WTC11 (cell line): ENCODE measurements around the gene PLIN4. TPM values are rescaled to one million over a fixed set of nuclear protein-coding genes. Genes with fewer than 3 reads are reported as not detected.
A peak's percentile ranks its signal among the peaks of the same experiment; 100 is the strongest.

Source experiments
- ATAC-seq: fragments of 200-7000 bp; cut with Tn5 transposase; 2 replicates; pipeline ENCODE4 v1.10.0; 2021; ENCODE audit warnings: mild to moderate bottlenecking, moderate library complexity
- CTCF ChIA-PET: fragments of 300-600 bp; sonication (Branson Sonifier 250); formaldehyde crosslinking; loops from one replicate; lab custom pipeline; 2021; ENCODE audit warnings: antibody characterized with exemption; lab: Charles Lee
- POLR2A ChIA-PET: fragments of 350-600 bp; sonication (Branson Sonifier 250); formaldehyde crosslinking; loops from one replicate; lab custom pipeline; 2021; ENCODE audit warnings: antibody characterized with exemption; lab: Charles Lee
- DNase-seq: peaks from one replicate; pipeline ENCODE4 v3.0.0; 2021; ENCODE audit warnings: low spot score
- H3K27ac Mint-ChIP-seq: 2 replicates; pipeline ENCODE4 v1.8.0; 2021; ENCODE audit warnings: mixed read lengths
- H3K27me3 Mint-ChIP-seq: 2 replicates; pipeline ENCODE4 v1.8.0; 2021; ENCODE audit warnings: low read depth, mild to moderate bottlenecking, moderate library complexity, mixed read lengths
- H3K36me3 Mint-ChIP-seq: 2 replicates; pipeline ENCODE4 v1.8.0; 2021; ENCODE audit warnings: mixed read lengths
- H3K4me1 Mint-ChIP-seq: 2 replicates; pipeline ENCODE4 v1.8.0; 2022; ENCODE audit warnings: mixed read lengths
- H3K4me3 Mint-ChIP-seq: 2 replicates; pipeline ENCODE4 v1.8.0; 2021; ENCODE audit warnings: mild to moderate bottlenecking, moderate library complexity, mixed read lengths
- H3K9me3 Mint-ChIP-seq: 2 replicates; pipeline ENCODE4 v1.8.0; 2021; ENCODE audit warnings: mixed read lengths
- ELF4 ChIP-seq: sonication (generic); formaldehyde crosslinking; IDR thresholded peaks from 2 replicates; pipeline ENCODE4 v1.8.1; 2022; ENCODE audit warnings: low read depth, mild to moderate bottlenecking, moderate library complexity, missing genetic modification reagents
- FOXK1 ChIP-seq: sonication (generic); formaldehyde crosslinking; IDR thresholded peaks from 2 replicates; pipeline ENCODE4 v1.8.0; 2022; ENCODE audit warnings: mild to moderate bottlenecking, moderate library complexity, missing genetic modification reagents
- GABPB1 ChIP-seq: sonication (generic); formaldehyde crosslinking; IDR thresholded peaks from 2 replicates; pipeline ENCODE4 v1.8.1; 2023; ENCODE audit warnings: mild to moderate bottlenecking, missing genetic modification reagents
- GRHL2 ChIP-seq: fragments of 250-450 bp; sonication (Bioruptor Pico); IDR thresholded peaks from 2 replicates; pipeline ENCODE4 v1.8.0; 2022; ENCODE audit warnings: mild to moderate bottlenecking, moderate library complexity; ENCODE audit not compliant: insufficient replicate concordance, severe bottlenecking
- IRF1 ChIP-seq: sonication (generic); formaldehyde crosslinking; IDR thresholded peaks from 2 replicates; pipeline ENCODE4 v1.8.0; 2023; ENCODE audit warnings: missing genetic modification reagents
- IRF2 ChIP-seq: sonication (generic); formaldehyde crosslinking; IDR thresholded peaks from 2 replicates; pipeline ENCODE4 v1.8.0; 2022; ENCODE audit warnings: low read depth, missing genetic modification reagents, borderline replicate concordance
- MLX ChIP-seq: sonication (generic); formaldehyde crosslinking; IDR thresholded peaks from 2 replicates; pipeline ENCODE4 v1.8.1; 2023; ENCODE audit warnings: mild to moderate bottlenecking, missing genetic modification reagents, moderate library complexity
- NFYB ChIP-seq: sonication (generic); formaldehyde crosslinking; conservative IDR thresholded peaks from 2 replicates; pipeline ENCODE4 v1.8.0; 2022; ENCODE audit warnings: low read depth, missing genetic modification reagents
- PRDM15 ChIP-seq: sonication (generic); formaldehyde crosslinking; IDR thresholded peaks from 2 replicates; pipeline ENCODE4 v1.8.0; 2022; ENCODE audit warnings: missing genetic modification reagents
- PREB ChIP-seq: sonication (generic); formaldehyde crosslinking; IDR thresholded peaks from 2 replicates; pipeline ENCODE4 v1.8.1; 2022; ENCODE audit warnings: mild to moderate bottlenecking, missing genetic modification reagents, moderate library complexity, borderline replicate concordance
- SP1 ChIP-seq: sonication (generic); formaldehyde crosslinking; conservative IDR thresholded peaks from 2 replicates; pipeline ENCODE4 v1.8.1; 2022; ENCODE audit warnings: missing genetic modification reagents
- TEAD1 ChIP-seq: sonication (generic); formaldehyde crosslinking; IDR thresholded peaks from 2 replicates; pipeline ENCODE4 v1.8.0; 2022; ENCODE audit warnings: mild to moderate bottlenecking, missing genetic modification reagents
- USF1 ChIP-seq: sonication (generic); formaldehyde crosslinking; IDR thresholded peaks from 2 replicates; pipeline ENCODE4 v1.8.0; 2022; ENCODE audit warnings: mild to moderate bottlenecking, missing genetic modification reagents
- USF2 ChIP-seq: sonication (generic); formaldehyde crosslinking; IDR thresholded peaks from 2 replicates; pipeline ENCODE4 v1.8.1; 2023; ENCODE audit warnings: mild to moderate bottlenecking, missing genetic modification reagents, moderate library complexity
- ZNF138 ChIP-seq: sonication (generic); formaldehyde crosslinking; conservative IDR thresholded peaks from 2 replicates; pipeline ENCODE4 v1.8.1; 2022; ENCODE audit warnings: mild to moderate bottlenecking, moderate library complexity, missing genetic modification reagents
- ZNF396 ChIP-seq: fragments of 250-450 bp; sonication (Bioruptor Pico); IDR thresholded peaks from 2 replicates; pipeline ENCODE4 v1.8.0; 2021; ENCODE audit warnings: mild to moderate bottlenecking, moderate library complexity, borderline replicate concordance
- ZNF416 ChIP-seq: fragments of 250-450 bp; sonication (Bioruptor Pico); IDR thresholded peaks from 2 replicates; pipeline ENCODE4 v1.9.0; 2021; ENCODE audit warnings: mild to moderate bottlenecking, inconsistent platforms
- total RNA-seq: library from RNA; stranded (reverse); gene quantifications from 3 replicates; pipeline ENCODE4 v1.2.3, GENCODE V29; 2021
- TF ChIP-seq, protein P1 (sequence below): sonication (generic); formaldehyde crosslinking; IDR thresholded peaks from 2 replicates; pipeline ENCODE4 v1.8.1; 2023; ENCODE audit warnings: mild to moderate bottlenecking, missing genetic modification reagents

PLIN4 gene
- total RNA-seq, 1 experiment from 2014 or later: 0.35 TPM

GRCh38 chr19:4472174-4472974 lies 45.9 kb downstream of the PLIN4 start, which contains the start of gene HDGFL2:
Gene HDGFL2, plus strand, starts transcription at chr19:4472297. Its CDS starts 54 bp downstream, at chr19:4472351.
- Mint-ChIP-seq H3K27me3 (no peaks in the 10 kb centered on the region), H3K4me3 (peak within 1 kb of the TSS; percentile 85), H3K27ac (no peak within 1 kb of the TSS), H3K36me3 (peaks cover 11% of the 10 kb centered on the region), H3K4me1 (peaks cover 10% of the 10 kb centered on the region), H3K9me3 (no peaks in the 10 kb centered on the region; the same call in 1 of the 2 replicates)
- ChIA-PET CTCF (interaction anchor here (0.6 to 6.3 kb wide), 16 partner anchors 10 to 205 kb away, joined by 3 to 79 read pairs (median 5); partner anchors contain the start of genes CHAF1A, PLIN5 and SH3GL1), POLR2A (interaction anchor here (0.5 to 1.0 kb wide), 2 partner anchors 63 to 274 kb away, joined by 5 read pairs; partner anchors contain the start of gene PLIN5)
- DNase-seq (no peak), ATAC-seq (no peak)
- TF ChIP-seq GABPB1 (CRISPR knock-in tag) (0 out of 2 replicates have a peak, but pooled peaks have one; percentile 13), ZNF138 (no peak), TEAD1 (CRISPR knock-in tag) (no peak), GRHL2 (CRISPR knock-in tag) (no peak), PRDM15 (no peak), IRF2 (CRISPR knock-in tag) (no peak), MLX (CRISPR knock-in tag) (no peak)
- TF ChIP-seq, protein P1, sequence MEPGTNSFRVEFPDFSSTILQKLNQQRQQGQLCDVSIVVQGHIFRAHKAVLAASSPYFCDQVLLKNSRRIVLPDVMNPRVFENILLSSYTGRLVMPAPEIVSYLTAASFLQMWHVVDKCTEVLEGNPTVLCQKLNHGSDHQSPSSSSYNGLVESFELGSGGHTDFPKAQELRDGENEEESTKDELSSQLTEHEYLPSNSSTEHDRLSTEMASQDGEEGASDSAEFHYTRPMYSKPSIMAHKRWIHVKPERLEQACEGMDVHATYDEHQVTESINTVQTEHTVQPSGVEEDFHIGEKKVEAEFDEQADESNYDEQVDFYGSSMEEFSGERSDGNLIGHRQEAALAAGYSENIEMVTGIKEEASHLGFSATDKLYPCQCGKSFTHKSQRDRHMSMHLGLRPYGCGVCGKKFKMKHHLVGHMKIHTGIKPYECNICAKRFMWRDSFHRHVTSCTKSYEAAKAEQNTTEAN (CRISPR knock-in tag): no peak

- ATAC-seq: peak; percentile 88
- H3K27ac Mint-ChIP-seq: no peak overlapping the region
- CTCF ChIA-PET: interaction anchor here (0.7 to 6.3 kb wide), 19 partner anchors 10 to 338 kb away, joined by 3 to 79 read pairs (median 5); partner anchors contain the start of genes CHAF1A, PLIN5 and SH3GL1
- H3K36me3 Mint-ChIP-seq: peaks cover 4% of the 10 kb centered on the region
- H3K9me3 Mint-ChIP-seq: no peaks in the 10 kb centered on the region; the same call in 1 of the 2 replicates
- peaks cover 10% of the 10 kb centered on the region for H3K4me1 Mint-ChIP-seq
- H3K27me3 Mint-ChIP-seq: no peaks in the 10 kb centered on the region
- peak; percentile 97 for DNase-seq
- POLR2A ChIA-PET: interaction anchor here (0.6 to 1.5 kb wide), 5 partner anchors 45 to 1262 kb away, joined by 3 to 5 read pairs (median 3); partner anchors contain the start of genes CHAF1A and PLIN5
- no peak overlapping the region for H3K4me3 Mint-ChIP-seq
- no peak for TF ChIP-seq PREB (CRISPR knock-in tag)
- TF ChIP-seq FOXK1 (CRISPR knock-in tag): 0 out of 2 replicates have a peak, but pooled peaks have one; percentile 36
- TF ChIP-seq TEAD1 (CRISPR knock-in tag): no peak
- no peak for TF ChIP-seq ZNF416 (CRISPR knock-in tag)
- TF ChIP-seq SP1 (CRISPR knock-in tag): peak; percentile 97
- peak; percentile 98 for TF ChIP-seq USF1 (CRISPR knock-in tag)
- no peak for TF ChIP-seq ELF4 (CRISPR knock-in tag)
- TF ChIP-seq, protein P1 (CRISPR knock-in tag): no peak
- peak; percentile 99 for TF ChIP-seq USF2 (CRISPR knock-in tag)
- TF ChIP-seq ZNF396 (CRISPR knock-in tag): no peak
- TF ChIP-seq NFYB: peak; percentile 99
- TF ChIP-seq IRF1 (CRISPR knock-in tag): no peak
These were observed 46.7 kb downstream of the PLIN4 start for GRCh38 chr19:4471403-4472173.
